ENCODE data around the gene PRKCD. TPM values are rescaled to one million over a fixed set of nuclear protein-coding genes. Genes with fewer than 3 reads are reported as not detected.
A peak's percentile ranks its signal among the peaks of the same experiment; 100 is the strongest.

The PRKCD gene
- total and polyA plus RNA-seq, 2 of the 4 experiments (the other 2 are of a cell fraction), result 4.3 to 19.0 TPM

DNA sequence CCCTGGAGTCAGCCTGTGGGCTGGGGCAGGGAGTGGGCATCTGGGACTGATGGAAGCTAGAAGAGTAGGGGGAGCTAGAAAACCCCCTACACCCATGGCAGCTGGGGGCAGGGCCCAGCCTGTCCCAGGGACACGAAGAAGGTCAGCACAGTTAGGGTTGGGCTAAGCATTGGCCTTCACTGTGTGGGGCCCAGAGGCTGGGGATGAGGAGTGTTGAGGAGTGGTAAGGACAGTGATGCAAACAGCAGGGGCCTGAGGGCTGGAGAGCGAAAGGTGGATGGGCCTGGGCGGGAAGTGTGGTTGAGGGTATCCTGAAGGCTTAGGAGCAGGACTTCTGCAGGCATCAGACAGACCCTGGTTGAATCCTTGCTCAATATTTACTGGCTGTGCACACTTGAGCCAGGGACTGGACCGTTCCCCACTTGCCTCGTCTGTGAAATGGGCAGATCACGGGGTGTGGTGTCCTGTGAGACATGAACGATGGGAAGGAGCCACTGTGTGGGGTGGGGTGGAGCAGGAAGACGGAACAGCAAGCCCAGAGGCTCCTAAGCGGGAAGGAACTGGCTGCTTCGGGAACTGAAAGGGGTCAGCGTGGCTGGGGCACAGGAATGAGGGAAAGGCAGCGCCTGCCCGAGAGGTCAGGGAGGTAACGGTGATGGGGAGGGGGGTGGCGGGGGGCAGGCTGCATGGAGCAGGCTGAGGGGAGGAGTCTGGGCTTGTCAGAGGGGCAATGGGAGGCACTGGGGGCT is 7.3 kb downstream of the PRKCD start:
- Histone ChIP-seq H4K5ac (ENCODE audit: low read depth, low read length) (no peak overlapping the region), H3K27me3 (ENCODE audit: control insufficient read depth, insufficient read depth, low read length) (no peaks in the 10 kb centered on the region), H3K18ac (ENCODE audit: low read depth, low read length) (no peak overlapping the region), H3K9me3 (ENCODE audit: control insufficient read depth, insufficient read depth, low read length) (no peaks in the 10 kb centered on the region), H2BK120ac (ENCODE audit: low read depth, low read length) (no peak overlapping the region), H3K79me1 (ENCODE audit: low read depth in 1 of 2, low read length in 2 of 2) (peaks cover 13 to 72% of the 10 kb centered on the region in 2 experiments; a peak in 3 of 4 replicates), H2AFZ (replicated peaks; ENCODE audit: low read length, poor library complexity) (no peak overlapping the region), H3K4ac (ENCODE audit: low read depth, low read length) (no peak overlapping the region), H2BK15ac (ENCODE audit: low read depth, low read length) (no peak overlapping the region), H4K91ac (ENCODE audit: insufficient read depth, low read depth, low read length) (no peak overlapping the region), H3K4me1 (ENCODE audit: control insufficient read depth, insufficient read depth, low read length) (peaks cover 8% of the 10 kb centered on the region), H3K56ac (ENCODE audit: extremely low read depth, insufficient read depth, low read length) (no peak overlapping the region), H3K14ac (replicated peaks; ENCODE audit: low read depth, low read length) (no peak overlapping the region), H2BK5ac (ENCODE audit: low read depth, low read length, poor library complexity, severe bottlenecking) (no peak overlapping the region), H4K20me1 (ENCODE audit: insufficient read depth, low read length) (peaks cover 4% of the 10 kb centered on the region; the same call in 1 of the 2 replicates), H3K36me3 (ENCODE audit: control insufficient read depth, insufficient read depth, low read length) (0 out of 2 replicates have a peak, but pooled peaks cover 2% of the 10 kb centered on the region), H3K4me3 (ENCODE audit: insufficient read depth, low read depth, low read length) (no peak overlapping the region), H3K23ac (ENCODE audit: low read depth, low read length) (no peak overlapping the region), H2AK5ac (ENCODE audit: low read depth, low read length) (no peak overlapping the region; the same call in 1 of the 2 replicates), H4K8ac (ENCODE audit: low read depth in 2 of 2, low read length in 2 of 2) (no peak overlapping the region), H2AK9ac (replicated peaks; ENCODE audit: low read depth, low read length, poor library complexity) (peak overlapping the region; percentile 45), H3K27ac (ENCODE audit: insufficient read depth, low read length) (no peak overlapping the region), H3K4me2 (ENCODE audit: low read depth, low read length) (no peak overlapping the region), H2BK20ac (ENCODE audit: low read depth, low read length) (no peak overlapping the region), H3K9ac (ENCODE audit: low read depth, low read length) (no peak overlapping the region), H3K9me1 (ENCODE audit: insufficient read depth, low read length) (peaks cover 18% of the 10 kb centered on the region)
- ATAC-seq (ENCODE audit: low read depth) (no peak), DNase-seq (no peak)
- ChIA-PET CTCF (no interaction called here), POLR2A (ENCODE audit: unreplicated experiment) (no interaction called here)
- BruUV-seq (replicated peaks), result no TSS peak
- 87% methylated on average over 8 of the region's 15 CpGs; no CpG with 5 or more reads in 1 of the 2 experiments for WGBS, 2 experiments (ENCODE audit: extremely low coverage in 2 of 2, insufficient read length in 1 of 2)
- intact Hi-C loops (cut with micrococcal nuclease), result no loop called here
- dilution Hi-C loops (cut with HindIII; ENCODE audit: low sequenced_read_pairs, unreplicated experiment), result no loop called here
- in situ Hi-C loops (cut with MboI; ENCODE audit: low sequenced_read_pairs), result no loop called here
- TF ChIP-seq RFX5 (IDR thresholded peaks at IDR 0.05; ENCODE audit: low read depth, low read length) (no peak), MAFK (IDR thresholded peaks at IDR 0.05; ENCODE audit: low read depth, low read length) (no peak), RAD21 (IDR thresholded peaks at IDR 0.05; ENCODE audit: low read length) (no peak), NFE2L2 (IDR thresholded peaks at IDR 0.05; ENCODE audit: low read depth, low read length) (no peak), CEBPB (IDR thresholded peaks at IDR 0.05; ENCODE audit: low read depth, low read length) (no peak), CHD1 (IDR thresholded peaks at IDR 0.05; ENCODE audit: low read depth, low read length) (no peak), USF2 (IDR thresholded peaks at IDR 0.05; ENCODE audit: low read depth, low read length) (no peak), MXI1 (IDR thresholded peaks at IDR 0.05; ENCODE audit: borderline replicate concordance, low read depth, low read length) (no peak), RCOR1 (IDR thresholded peaks at IDR 0.05; ENCODE audit: insufficient replicate concordance, low read length) (no peak), MAZ (IDR thresholded peaks at IDR 0.05; ENCODE audit: borderline replicate concordance, low read depth, low read length) (no peak), POLR2A (IDR thresholded peaks at IDR 0.05; ENCODE audit: low read depth, low read length) (no peak), ELK1 (IDR thresholded peaks at IDR 0.05; ENCODE audit: borderline replicate concordance, low read depth, low read length) (no peak), BHLHE40 (IDR thresholded peaks at IDR 0.05; ENCODE audit: low read depth, low read length) (no peak), FOS (IDR thresholded peaks at IDR 0.05; ENCODE audit: low read depth, low read length) (no peak)
- TF ChIP-seq, protein P1, sequence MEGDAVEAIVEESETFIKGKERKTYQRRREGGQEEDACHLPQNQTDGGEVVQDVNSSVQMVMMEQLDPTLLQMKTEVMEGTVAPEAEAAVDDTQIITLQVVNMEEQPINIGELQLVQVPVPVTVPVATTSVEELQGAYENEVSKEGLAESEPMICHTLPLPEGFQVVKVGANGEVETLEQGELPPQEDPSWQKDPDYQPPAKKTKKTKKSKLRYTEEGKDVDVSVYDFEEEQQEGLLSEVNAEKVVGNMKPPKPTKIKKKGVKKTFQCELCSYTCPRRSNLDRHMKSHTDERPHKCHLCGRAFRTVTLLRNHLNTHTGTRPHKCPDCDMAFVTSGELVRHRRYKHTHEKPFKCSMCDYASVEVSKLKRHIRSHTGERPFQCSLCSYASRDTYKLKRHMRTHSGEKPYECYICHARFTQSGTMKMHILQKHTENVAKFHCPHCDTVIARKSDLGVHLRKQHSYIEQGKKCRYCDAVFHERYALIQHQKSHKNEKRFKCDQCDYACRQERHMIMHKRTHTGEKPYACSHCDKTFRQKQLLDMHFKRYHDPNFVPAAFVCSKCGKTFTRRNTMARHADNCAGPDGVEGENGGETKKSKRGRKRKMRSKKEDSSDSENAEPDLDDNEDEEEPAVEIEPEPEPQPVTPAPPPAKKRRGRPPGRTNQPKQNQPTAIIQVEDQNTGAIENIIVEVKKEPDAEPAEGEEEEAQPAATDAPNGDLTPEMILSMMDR (conservative IDR thresholded peaks at IDR 0.05; ENCODE audit: low read depth, low read length), result no peak

Data from IMR-90 (cell line).